Esophagus (tissue), 2 donors: ENCODE measurements around the gene MRPL38. TPM values are rescaled to one million over a fixed set of nuclear protein-coding genes. Genes with fewer than 3 reads are reported as not detected.

Source experiments
- H3K27ac ChIP-seq, 2 donors: one replicate each; pipeline ENCODE4 v1.5.1; 2013; ENCODE audit warnings: low read depth in 2 of 2, mild to moderate bottlenecking in 2 of 2, inconsistent platforms in 1 of 2, low read length in 1 of 2, moderate library complexity in 1 of 2
- H3K27me3 ChIP-seq, 2 donors: one replicate each; pipeline ENCODE4 v1.6.1; 2013; ENCODE audit warnings: low read length in 2 of 2, control low read depth in 1 of 2, mild to moderate bottlenecking in 1 of 2; ENCODE audit not compliant: insufficient read depth in 2 of 2, control insufficient read depth in 1 of 2
- H3K36me3 ChIP-seq, 2 donors: one replicate each; pipeline ENCODE4 v1.6.1; 2013; ENCODE audit warnings: low read length in 1 of 2; ENCODE audit not compliant: control insufficient read depth in 2 of 2, insufficient read depth in 2 of 2
- H3K4me1 ChIP-seq, 2 donors: one replicate each; pipeline ENCODE4 v1.6.1; 2013; ENCODE audit warnings: low read length in 1 of 2; ENCODE audit not compliant: control insufficient read depth in 2 of 2, insufficient read depth in 2 of 2
- H3K4me3 ChIP-seq, 2 donors: one replicate each; pipeline ENCODE4 v1.5.1; 2013; ENCODE audit warnings: low read length in 2 of 2, mild to moderate bottlenecking in 2 of 2, low read depth in 1 of 2, moderate library complexity in 1 of 2
- H3K9me3 ChIP-seq, 2 donors: one replicate each; pipeline ENCODE4 v1.6.1; 2013; ENCODE audit warnings: mild to moderate bottlenecking in 2 of 2, low read depth in 1 of 2, low read length in 1 of 2, moderate library complexity in 1 of 2; ENCODE audit not compliant: control insufficient read depth in 2 of 2, insufficient read depth in 1 of 2
- WGBS, 2 donors: extraction: QIAGEN DNeasy Blood & Tissue Kit; methylation state at CpG; one replicate each; pipeline ENCODE4 v1.1.7; 2013; 5-methylcytosine and 5-hydroxymethylcytosine counted together
- polyA plus RNA-seq, 2 donors: library from polyadenylated mRNA; stranded (reverse); fragments of 200-250 nt; gene quantifications; one replicate each; pipeline ENCODE4 v1.2.3, GENCODE V29; 2013
- donor health status: healthy with polysubstance abuse.
- donor health status: Bipolar disorder and iron deficiency.

Gene MRPL38
- polyA plus RNA-seq, 2 donors, result 51.7 to 65.8 TPM

- no peak overlapping the region for H3K4me3 ChIP-seq
- peaks cover 7 to 14% of the 10 kb centered on the region in 2 donors for H3K4me1 ChIP-seq
- H3K27ac ChIP-seq, result no peak overlapping the region
- H3K27me3 ChIP-seq, result no peaks in the 10 kb centered on the region
- H3K9me3 ChIP-seq, result no peaks in the 10 kb centered on the region
- 81 to 87% methylated on average over 13 of the region's 13 CpGs for WGBS, 2 donors
- H3K36me3 ChIP-seq, result peaks cover 10 to 39% of the 10 kb centered on the region in 2 donors
These were observed 5.3 kb downstream of the MRPL38 start for GRCh38 chr17:75899353-75899752.

- peaks cover 3 to 18% of the 10 kb centered on the region in 2 donors for H3K4me1 ChIP-seq
- peaks cover 10 to 39% of the 10 kb centered on the region in 2 donors for H3K36me3 ChIP-seq
- H3K27ac ChIP-seq, result no peak overlapping the region
- 95% methylated on average over 16 of the region's 16 CpGs for WGBS, 2 donors
- H3K9me3 ChIP-seq, result no peaks in the 10 kb centered on the region
- no peak overlapping the region for H3K4me3 ChIP-seq
- H3K27me3 ChIP-seq, result no peaks in the 10 kb centered on the region
These were observed 5.9 kb downstream of the MRPL38 start for GRCh38 chr17:75898791-75899190.

- no peaks in the 10 kb centered on the region for H3K9me3 ChIP-seq
- 74% methylated on average over 8 of the region's 8 CpGs for WGBS, 2 donors
- H3K4me1 ChIP-seq, result peaks cover 3 to 18% of the 10 kb centered on the region in 2 donors
- H3K36me3 ChIP-seq, result peaks cover 10 to 39% of the 10 kb centered on the region in 2 donors
- no peak overlapping the region for H3K27ac ChIP-seq
- H3K4me3 ChIP-seq, result no peak overlapping the region
- H3K27me3 ChIP-seq, result no peaks in the 10 kb centered on the region
These were observed 6.6 kb downstream of the MRPL38 start for GRCh38 chr17:75898065-75898464.

- H3K9me3 ChIP-seq, result no peaks in the 10 kb centered on the region
- peaks cover 3 to 18% of the 10 kb centered on the region in 2 donors for H3K4me1 ChIP-seq
- H3K4me3 ChIP-seq, result peak overlapping the region; percentile 81 to 93
- 48 to 58% methylated on average over 35 to 37 of the region's 37 CpGs for WGBS, 2 donors
- H3K36me3 ChIP-seq, result peaks cover 10 to 45% of the 10 kb centered on the region in 2 donors
- no peaks in the 10 kb centered on the region for H3K27me3 ChIP-seq
- peak overlapping the region; percentile 97 to 98 for H3K27ac ChIP-seq
These were observed 7.3 kb downstream of the MRPL38 start for GRCh38 chr17:75897160-75898019.

- 1% methylated on average over 77 to 102 of the region's 102 CpGs for WGBS, 2 donors
These were observed 8.1 kb downstream of the MRPL38 start, which contains the start of gene TRIM65 for GRCh38 chr17:75896415-75897159. Gene TRIM65, minus strand, starts transcription at chr17:75896951. Its CDS starts 14 bp downstream, at chr17:75896937.

GRCh38 chr17:75895370-75896155 lies 9.1 kb downstream of the MRPL38 start:
- no peaks in the 10 kb centered on the region for H3K27me3 ChIP-seq
- H3K4me1 ChIP-seq, result peaks cover 3 to 18% of the 10 kb centered on the region in 2 donors
- peak overlapping the region; percentile 57 to 81 for H3K4me3 ChIP-seq
- WGBS, 2 donors, result 20 to 21% methylated on average over 28 of the region's 28 CpGs
- H3K9me3 ChIP-seq, result no peaks in the 10 kb centered on the region
- H3K27ac ChIP-seq, result peak overlapping the region; percentile 32 to 59
- peaks cover 10 to 46% of the 10 kb centered on the region in 2 donors for H3K36me3 ChIP-seq

More at GRCh38 chr17:75896415-75897159, 8.1 kb downstream of the MRPL38 start, which contains the start of gene TRIM65:
- Histone ChIP-seq H3K27me3 (no peaks in the 10 kb centered on the region), H3K4me1 (peaks cover 3 to 18% of the 10 kb centered on the region in 2 donors), H3K4me3 (peak within 1 kb of the TSS; percentile 81 to 93), H3K9me3 (no peaks in the 10 kb centered on the region), H3K27ac (peak within 1 kb of the TSS; percentile 97 to 98), H3K36me3 (peaks cover 10 to 45% of the 10 kb centered on the region in 2 donors)

- H3K27me3 ChIP-seq, result no peaks in the 10 kb centered on the region
- WGBS, 2 donors, result 72 to 81% methylated on average over 22 of the region's 22 CpGs
- H3K36me3 ChIP-seq, result peaks cover 8 to 38% of the 10 kb centered on the region in 2 donors
- H3K4me1 ChIP-seq, result peaks cover 3 to 18% of the 10 kb centered on the region in 2 donors
- peak overlapping the region in 1 of 2 donors; percentile 45 for H3K27ac ChIP-seq
- no peaks in the 10 kb centered on the region for H3K9me3 ChIP-seq
- H3K4me3 ChIP-seq, result no peak overlapping the region
These were observed 10.5 kb downstream of the MRPL38 start for GRCh38 chr17:75894049-75894733.

- H3K36me3 ChIP-seq, result peaks cover 8 to 32% of the 10 kb centered on the region in 2 donors
- H3K4me3 ChIP-seq, result no peak overlapping the region
- H3K4me1 ChIP-seq, result peaks cover 3 to 18% of the 10 kb centered on the region in 2 donors
- WGBS, 2 donors, result 87 to 92% methylated on average over 18 of the region's 18 CpGs
- H3K27me3 ChIP-seq, result no peaks in the 10 kb centered on the region
- H3K9me3 ChIP-seq, result no peaks in the 10 kb centered on the region
- H3K27ac ChIP-seq, result peak overlapping the region in 1 of 2 donors; percentile 45
These were observed 11.2 kb downstream of the MRPL38 start for GRCh38 chr17:75893305-75894048.
